GM12878 (cell line): ENCODE data around the gene IREB2. TPM values are rescaled to one million over a fixed set of nuclear protein-coding genes. Genes with fewer than 3 reads are reported as not detected.
A peak's percentile ranks its signal among the peaks of the same experiment; 100 is the strongest.

ENCODE experiments used
- ATAC-seq: fragments of 200-7000 bp; cut with Tn5 transposase; 3 replicates; pipeline ENCODE4 v1.9.1; 2020; ENCODE audit warnings: mild to moderate bottlenecking, moderate library complexity
- BruUV-seq: library from RNA; stranded (reverse); fragments of 400-500 nt; replicated peaks from 2 replicates; lab custom pipeline; 2021; lab: Mats Ljungman, UMichigan
- CTCF ChIA-PET: fragments of 300-600 bp; sonication (Branson Sonifier 250); formaldehyde crosslinking; extraction: SDS; loops from one replicate; lab custom pipeline; 2021; ENCODE audit warnings: inconsistent platforms; lab: Yijun Ruan, JAX
- POLR2A ChIA-PET: fragments of 350-600 bp; formaldehyde crosslinking; extraction: SDS; loops from one replicate; lab custom pipeline; 2021; ENCODE audit warnings: inconsistent platforms; lab: Charles Lee
- RAD21 ChIA-PET: fragments of 300-600 bp; sonication (Branson Sonifier 250); formaldehyde crosslinking; loops from one replicate; lab custom pipeline; 2023; ENCODE audit warnings: antibody characterized with exemption; ENCODE audit not compliant: unreplicated experiment; lab: Charles Lee
- SMC1A ChIA-PET: fragments of 300-600 bp; sonication (Branson Sonifier 250); formaldehyde crosslinking; loops from one replicate; lab custom pipeline; 2023; ENCODE audit not compliant: unreplicated experiment, uncharacterized antibody; lab: Charles Lee
- DNase-seq: peaks from one replicate; pipeline ENCODE4 v3.0.0-alpha.2; 2011; ENCODE audit warnings: low read depth, low spot score
- FAIRE-seq: peaks from 3 replicates; lab custom pipeline; 2011; peaks lifted over from hg19 to GRCh38; lab: Jason Lieb, UNC
- H2AFZ ChIP-seq: 2 replicates; pipeline ENCODE4 v1.6.0; 2011; ENCODE audit warnings: low read depth, low read length, control low read depth; ENCODE audit not compliant: control insufficient read depth
- H3K27ac ChIP-seq: 2 replicates; pipeline ENCODE4 v1.5.1; 2011; ENCODE audit warnings: control low read depth; ENCODE audit not compliant: control insufficient read depth, insufficient read depth
- H3K27me3 ChIP-seq, 2 experiments: replicated peaks in 1 of 2; 2 replicates each; pipeline versions ENCODE4 v1.6.0 to v1.6.1; 2011; ENCODE audit warnings: low read length in 1 of 2; ENCODE audit not compliant: control insufficient read depth in 2 of 2, insufficient read depth in 2 of 2
- H3K36me3 ChIP-seq, 2 experiments: 2 replicates each; pipeline ENCODE4 v1.5.1; 2011; ENCODE audit warnings: low read length in 1 of 2; ENCODE audit not compliant: control insufficient read depth in 2 of 2, insufficient read depth in 2 of 2
- H3K4me1 ChIP-seq: 2 replicates; pipeline ENCODE4 v1.6.1; 2011; ENCODE audit warnings: mild to moderate bottlenecking, low read length, moderate library complexity, mixed read lengths; ENCODE audit not compliant: control insufficient read depth, insufficient read depth
- H3K4me2 ChIP-seq: 2 replicates; pipeline ENCODE4 v1.6.0; 2011; ENCODE audit warnings: control low read depth; ENCODE audit not compliant: control insufficient read depth, insufficient read depth
- H3K4me3 ChIP-seq: fragments of 200-600 bp; sonication (generic); 2 replicates; pipeline ENCODE4 v1.5.1; 2016
- H3K79me2 ChIP-seq: 2 replicates; pipeline ENCODE4 v1.6.0; 2011; ENCODE audit warnings: low read length; ENCODE audit not compliant: control insufficient read depth, insufficient read depth
- H3K9ac ChIP-seq: 2 replicates; pipeline ENCODE4 v1.8.0; 2011; ENCODE audit warnings: low read length, control low read depth, mixed read lengths; ENCODE audit not compliant: control insufficient read depth, insufficient read depth
- H3K9me3 ChIP-seq: replicated peaks from 3 replicates; pipeline ENCODE4 v1.5.1; 2011; ENCODE audit warnings: mild to moderate bottlenecking, low read length; ENCODE audit not compliant: control insufficient read depth, insufficient read depth
- H4K20me1 ChIP-seq: 2 replicates; pipeline ENCODE4 v1.6.0; 2011; ENCODE audit not compliant: control insufficient read depth, insufficient read depth
- BRCA1 ChIP-seq: IDR thresholded peaks from 2 replicates; pipeline ENCODE4 v1.6.1; 2011; ENCODE audit warnings: low read depth, low read length, improper control_type of control experiment
- PAX5 ChIP-seq: IDR thresholded peaks from 2 replicates; pipeline ENCODE4 v1.6.1; 2011; ENCODE audit warnings: low read depth, low read length, borderline replicate concordance
- SREBF1 ChIP-seq: IDR thresholded peaks from 2 replicates; pipeline ENCODE4 v1.6.1; 2012; ENCODE audit warnings: mild to moderate bottlenecking, low read length
- SRF ChIP-seq, 2 experiments: IDR thresholded peaks; 2 replicates each; pipeline ENCODE4 v1.6.1; 2011; ENCODE audit warnings: low read depth in 2 of 2, low read length in 2 of 2, mild to moderate bottlenecking in 1 of 2, moderate library complexity in 1 of 2
- WGBS: methylation state at CpG from one replicate; pipeline ENCODE4 v1.1.6; 2016; ENCODE audit warnings: low lambda C conversion rate; ENCODE audit not compliant: insufficient replicate concordance, insufficient coverage; ENCODE audit errors: missing lambda C conversion rate; 5-methylcytosine and 5-hydroxymethylcytosine counted together
- in situ Hi-C: fragments of 300-500 bp; cut with MboI; formaldehyde crosslinking; loops from 9 replicates; pipeline ENCODE4 v1.14.3; 2018; ENCODE audit warnings: mixed read lengths
- intact Hi-C: fragments of 100-400 bp; cut with micrococcal nuclease; formaldehyde crosslinking; loops from one replicate; pipeline ENCODE4 v1.14.2; 2022; ENCODE audit not compliant: unreplicated experiment
- polyA plus RNA-seq, 11 experiments: library from polyadenylated mRNA; depleted of rRNA in 4 of 11; unstranded in 6 of 11; stranded (reverse) in 5 of 11; fragments of >200 nt; fragmentation: Nextera tagmentation in 4 of 11; fragmentation: Illumina TruSeq in 1 of 11; extraction: Ambion mirVana in 4 of 11; extraction: Trizol in 1 of 11; gene quantifications; 1 replicate in 1 of 11; 2 replicates in 10 of 11; pipeline versions ENCODE4 v1.2.1 to v1.2.3, GENCODE V29; 2011 to 2016; ENCODE audit warnings: inconsistent platforms in 2 of 11, missing spikeins in 2 of 11, low read depth in 1 of 11
- total RNA-seq, 4 experiments: library from RNA; depleted of rRNA in 3 of 4; stranded (reverse); fragments of >200 nt in 3 of 4; fragmentation: Illumina TruSeq in 1 of 4; extraction: Trizol in 1 of 4; gene quantifications; 2 replicates each; pipeline versions ENCODE4 v1.2.1 to v1.2.3, GENCODE V29; 2013 to 2021
- TF ChIP-seq, protein P1 (sequence below): fragments of 450-650 bp; IDR thresholded peaks from 2 replicates; pipeline ENCODE4 v1.6.1; 2017; ENCODE audit warnings: mild to moderate bottlenecking, moderate library complexity
- TF ChIP-seq, protein P2 (sequence below): fragments of 450-650 bp; IDR thresholded peaks from 2 replicates; pipeline ENCODE4 v1.6.1; 2016; ENCODE audit warnings: mild to moderate bottlenecking
- TF ChIP-seq, protein P3 (sequence below): IDR thresholded peaks from 2 replicates; pipeline ENCODE4 v1.6.1; 2012; ENCODE audit warnings: low read depth, low read length, improper control_type of control experiment
- TF ChIP-seq, protein P4 (sequence below): fragments of 450-650 bp; IDR thresholded peaks from 2 replicates; pipeline ENCODE4 v1.6.1; 2017; ENCODE audit warnings: borderline replicate concordance

IREB2 gene
- total and polyA plus RNA-seq, 10 of the 15 experiments (the other 5 are each of a cell fraction or from before 2014, with no cell fraction given), result 13.0 to 52.4 (median 24.4) TPM

DNA sequence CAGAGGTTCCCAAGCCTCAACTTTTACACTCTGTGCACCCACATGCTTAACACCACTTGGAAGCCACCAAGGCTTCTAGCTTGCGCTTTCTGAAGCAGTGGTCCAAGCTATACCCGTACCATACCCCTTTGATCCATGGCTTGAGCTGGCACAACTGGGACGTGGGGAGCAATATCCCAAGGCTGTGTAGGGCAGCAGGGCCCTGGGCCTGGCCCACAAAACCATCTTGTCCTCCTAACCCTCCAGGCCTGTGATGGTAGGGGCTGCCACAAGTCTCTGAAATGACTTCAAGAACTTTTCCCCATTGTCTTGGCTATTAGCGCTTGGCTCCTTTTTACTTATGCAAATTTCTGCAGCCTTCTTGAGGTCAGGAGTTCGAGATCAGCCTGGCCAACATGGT lies 86.2 kb downstream of the IREB2 start (continued):
- TF ChIP-seq, protein P1, sequence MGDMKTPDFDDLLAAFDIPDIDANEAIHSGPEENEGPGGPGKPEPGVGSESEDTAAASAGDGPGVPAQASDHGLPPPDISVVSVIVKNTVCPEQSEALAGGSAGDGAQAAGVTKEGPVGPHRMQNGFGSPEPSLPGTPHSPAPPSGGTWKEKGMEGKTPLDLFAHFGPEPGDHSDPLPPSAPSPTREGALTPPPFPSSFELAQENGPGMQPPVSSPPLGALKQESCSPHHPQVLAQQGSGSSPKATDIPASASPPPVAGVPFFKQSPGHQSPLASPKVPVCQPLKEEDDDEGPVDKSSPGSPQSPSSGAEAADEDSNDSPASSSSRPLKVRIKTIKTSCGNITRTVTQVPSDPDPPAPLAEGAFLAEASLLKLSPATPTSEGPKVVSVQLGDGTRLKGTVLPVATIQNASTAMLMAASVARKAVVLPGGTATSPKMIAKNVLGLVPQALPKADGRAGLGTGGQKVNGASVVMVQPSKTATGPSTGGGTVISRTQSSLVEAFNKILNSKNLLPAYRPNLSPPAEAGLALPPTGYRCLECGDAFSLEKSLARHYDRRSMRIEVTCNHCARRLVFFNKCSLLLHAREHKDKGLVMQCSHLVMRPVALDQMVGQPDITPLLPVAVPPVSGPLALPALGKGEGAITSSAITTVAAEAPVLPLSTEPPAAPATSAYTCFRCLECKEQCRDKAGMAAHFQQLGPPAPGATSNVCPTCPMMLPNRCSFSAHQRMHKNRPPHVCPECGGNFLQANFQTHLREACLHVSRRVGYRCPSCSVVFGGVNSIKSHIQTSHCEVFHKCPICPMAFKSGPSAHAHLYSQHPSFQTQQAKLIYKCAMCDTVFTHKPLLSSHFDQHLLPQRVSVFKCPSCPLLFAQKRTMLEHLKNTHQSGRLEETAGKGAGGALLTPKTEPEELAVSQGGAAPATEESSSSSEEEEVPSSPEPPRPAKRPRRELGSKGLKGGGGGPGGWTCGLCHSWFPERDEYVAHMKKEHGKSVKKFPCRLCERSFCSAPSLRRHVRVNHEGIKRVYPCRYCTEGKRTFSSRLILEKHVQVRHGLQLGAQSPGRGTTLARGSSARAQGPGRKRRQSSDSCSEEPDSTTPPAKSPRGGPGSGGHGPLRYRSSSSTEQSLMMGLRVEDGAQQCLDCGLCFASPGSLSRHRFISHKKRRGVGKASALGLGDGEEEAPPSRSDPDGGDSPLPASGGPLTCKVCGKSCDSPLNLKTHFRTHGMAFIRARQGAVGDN, result no peak

DNA sequence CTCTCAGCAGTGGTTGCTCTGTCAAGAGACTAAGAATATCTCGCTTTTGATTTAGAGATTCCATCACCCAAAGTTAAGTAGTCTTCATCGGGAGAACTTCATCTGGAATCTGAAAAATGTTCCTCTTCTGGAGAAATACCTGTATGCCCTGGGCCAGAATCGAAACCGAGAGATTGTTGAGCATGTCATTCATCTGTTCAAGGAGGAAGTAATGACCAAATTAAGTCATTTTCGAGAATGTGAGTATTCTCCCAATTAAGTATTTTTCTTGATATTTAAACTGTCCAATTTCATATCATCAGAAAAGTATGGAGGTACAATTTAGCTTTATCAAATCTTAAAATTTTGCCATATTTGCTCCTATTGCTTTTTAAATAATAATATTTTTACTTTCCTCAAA lies 89.3 kb downstream of the IREB2 start:
- Histone ChIP-seq H2AFZ (no peak overlapping the region), H3K4me2 (no peak overlapping the region), H3K36me3 (no peaks in the 10 kb centered on the region), H3K9me3 (no peaks in the 10 kb centered on the region; the same call in 2 of the 3 replicates), H3K27ac (no peak overlapping the region), H3K4me3 (no peak overlapping the region), H3K9ac (no peak overlapping the region), H3K79me2 (no peaks in the 10 kb centered on the region), H3K27me3 (no peaks in the 10 kb centered on the region), H3K4me1 (no peaks in the 10 kb centered on the region), H4K20me1 (no peaks in the 10 kb centered on the region)
- intact Hi-C loops, result no loop called here
- DNase-seq (no peak), FAIRE-seq (peak; percentile 18), ATAC-seq (no peak)
- no TSS peak for BruUV-seq
- 48% methylated on average over 5 of the region's 5 CpGs for WGBS
- ChIA-PET SMC1A (no interaction called here), POLR2A (no interaction called here), RAD21 (no interaction called here), CTCF (no interaction called here)
- in situ Hi-C loops, result no loop called here
- TF ChIP-seq, protein P2, sequence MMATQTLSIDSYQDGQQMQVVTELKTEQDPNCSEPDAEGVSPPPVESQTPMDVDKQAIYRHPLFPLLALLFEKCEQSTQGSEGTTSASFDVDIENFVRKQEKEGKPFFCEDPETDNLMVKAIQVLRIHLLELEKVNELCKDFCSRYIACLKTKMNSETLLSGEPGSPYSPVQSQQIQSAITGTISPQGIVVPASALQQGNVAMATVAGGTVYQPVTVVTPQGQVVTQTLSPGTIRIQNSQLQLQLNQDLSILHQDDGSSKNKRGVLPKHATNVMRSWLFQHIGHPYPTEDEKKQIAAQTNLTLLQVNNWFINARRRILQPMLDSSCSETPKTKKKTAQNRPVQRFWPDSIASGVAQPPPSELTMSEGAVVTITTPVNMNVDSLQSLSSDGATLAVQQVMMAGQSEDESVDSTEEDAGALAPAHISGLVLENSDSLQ, result peak; percentile 79
- TF ChIP-seq BRCA1 (no peak), SREBF1 (no peak), PAX5 (no peak), SRF (IDR thresholded peaks at IDR 0.05; ENCODE audit: low read depth in 2 of 2, low read length in 2 of 2) (peak; percentile 71 to 86)
- TF ChIP-seq, protein P3, sequence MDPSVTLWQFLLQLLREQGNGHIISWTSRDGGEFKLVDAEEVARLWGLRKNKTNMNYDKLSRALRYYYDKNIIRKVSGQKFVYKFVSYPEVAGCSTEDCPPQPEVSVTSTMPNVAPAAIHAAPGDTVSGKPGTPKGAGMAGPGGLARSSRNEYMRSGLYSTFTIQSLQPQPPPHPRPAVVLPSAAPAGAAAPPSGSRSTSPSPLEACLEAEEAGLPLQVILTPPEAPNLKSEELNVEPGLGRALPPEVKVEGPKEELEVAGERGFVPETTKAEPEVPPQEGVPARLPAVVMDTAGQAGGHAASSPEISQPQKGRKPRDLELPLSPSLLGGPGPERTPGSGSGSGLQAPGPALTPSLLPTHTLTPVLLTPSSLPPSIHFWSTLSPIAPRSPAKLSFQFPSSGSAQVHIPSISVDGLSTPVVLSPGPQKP, result peak; percentile 75
- TF ChIP-seq, protein P4, sequence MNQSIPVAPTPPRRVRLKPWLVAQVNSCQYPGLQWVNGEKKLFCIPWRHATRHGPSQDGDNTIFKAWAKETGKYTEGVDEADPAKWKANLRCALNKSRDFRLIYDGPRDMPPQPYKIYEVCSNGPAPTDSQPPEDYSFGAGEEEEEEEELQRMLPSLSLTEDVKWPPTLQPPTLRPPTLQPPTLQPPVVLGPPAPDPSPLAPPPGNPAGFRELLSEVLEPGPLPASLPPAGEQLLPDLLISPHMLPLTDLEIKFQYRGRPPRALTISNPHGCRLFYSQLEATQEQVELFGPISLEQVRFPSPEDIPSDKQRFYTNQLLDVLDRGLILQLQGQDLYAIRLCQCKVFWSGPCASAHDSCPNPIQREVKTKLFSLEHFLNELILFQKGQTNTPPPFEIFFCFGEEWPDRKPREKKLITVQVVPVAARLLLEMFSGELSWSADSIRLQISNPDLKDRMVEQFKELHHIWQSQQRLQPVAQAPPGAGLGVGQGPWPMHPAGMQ, result no peak
